ENCODE data around the gene KHDRBS1. TPM values are rescaled to one million over a fixed set of nuclear protein-coding genes. Genes with fewer than 3 reads are reported as not detected.
A peak's percentile ranks its signal among the peaks of the same experiment; 100 is the strongest.

Gene KHDRBS1
- total and polyA plus RNA-seq, 9 of the 15 experiments (the other 6 are each of a cell fraction or from before 2014, with no cell fraction given): 48.4 to 257 (median 114) TPM

GRCh38 chr1:32012709-32013385 lies 821 bp upstream of the KHDRBS1 start (continued):
- TF ChIP-seq TRIM25 (IDR thresholded peaks at IDR 0.05; ENCODE audit: borderline replicate concordance) (peak; percentile 97), ZNF57 (CRISPR knock-in tag; IDR thresholded peaks at IDR 0.05) (no peak), MBD2 (IDR thresholded peaks at IDR 0.05; ENCODE audit: borderline replicate concordance, low read depth) (no peak), ARHGAP35 (IDR thresholded peaks at IDR 0.05; ENCODE audit: partially characterized antibody) (peak; percentile 60), FOXK2 (conservative IDR thresholded peaks at IDR 0.05 in 1 of 2, IDR thresholded peaks at IDR 0.05 in 1 of 2; ENCODE audit: low read depth in 2 of 2) (no peak), PURB (CRISPR knock-in tag; IDR thresholded peaks at IDR 0.05; ENCODE audit: low read depth) (no peak), ZEB2 (IDR thresholded peaks at IDR 0.05) (peak; percentile 75; the same call in 1 of the 2 replicates), SMARCC2 (IDR thresholded peaks at IDR 0.05; ENCODE audit: low read depth) (peak; percentile 45; the same call in 1 of the 2 replicates), ZBTB9 (CRISPR knock-in tag; IDR thresholded peaks at IDR 0.05) (no peak), TAF9B (IDR thresholded peaks at IDR 0.05; ENCODE audit: partially characterized antibody) (peak; percentile 8), TSC22D4 (tag; IDR thresholded peaks at IDR 0.05) (no peak), MEF2D (tag; conservative IDR thresholded peaks at IDR 0.05; ENCODE audit: low read depth) (no peak), RBM25 (IDR thresholded peaks at IDR 0.05; ENCODE audit: low read depth, low read length, severe bottlenecking) (no peak), ZNF175 (CRISPR knock-in tag; IDR thresholded peaks at IDR 0.05; ENCODE audit: low read depth) (0 out of 2 replicates have a peak, but pooled peaks have one; percentile 31), ZNF282 (CRISPR knock-in tag; IDR thresholded peaks at IDR 0.05) (no peak)
- TF ChIP-seq, protein P1, sequence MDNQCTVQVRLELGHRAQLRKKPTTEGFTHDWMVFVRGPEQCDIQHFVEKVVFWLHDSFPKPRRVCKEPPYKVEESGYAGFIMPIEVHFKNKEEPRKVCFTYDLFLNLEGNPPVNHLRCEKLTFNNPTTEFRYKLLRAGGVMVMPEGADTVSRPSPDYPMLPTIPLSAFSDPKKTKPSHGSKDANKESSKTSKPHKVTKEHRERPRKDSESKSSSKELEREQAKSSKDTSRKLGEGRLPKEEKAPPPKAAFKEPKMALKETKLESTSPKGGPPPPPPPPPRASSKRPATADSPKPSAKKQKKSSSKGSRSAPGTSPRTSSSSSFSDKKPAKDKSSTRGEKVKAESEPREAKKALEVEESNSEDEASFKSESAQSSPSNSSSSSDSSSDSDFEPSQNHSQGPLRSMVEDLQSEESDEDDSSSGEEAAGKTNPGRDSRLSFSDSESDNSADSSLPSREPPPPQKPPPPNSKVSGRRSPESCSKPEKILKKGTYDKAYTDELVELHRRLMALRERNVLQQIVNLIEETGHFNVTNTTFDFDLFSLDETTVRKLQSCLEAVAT (IDR thresholded peaks at IDR 0.05): peak; percentile 76 to 89; a peak in 3 of 4 replicates
- TF ChIP-seq, protein P2, sequence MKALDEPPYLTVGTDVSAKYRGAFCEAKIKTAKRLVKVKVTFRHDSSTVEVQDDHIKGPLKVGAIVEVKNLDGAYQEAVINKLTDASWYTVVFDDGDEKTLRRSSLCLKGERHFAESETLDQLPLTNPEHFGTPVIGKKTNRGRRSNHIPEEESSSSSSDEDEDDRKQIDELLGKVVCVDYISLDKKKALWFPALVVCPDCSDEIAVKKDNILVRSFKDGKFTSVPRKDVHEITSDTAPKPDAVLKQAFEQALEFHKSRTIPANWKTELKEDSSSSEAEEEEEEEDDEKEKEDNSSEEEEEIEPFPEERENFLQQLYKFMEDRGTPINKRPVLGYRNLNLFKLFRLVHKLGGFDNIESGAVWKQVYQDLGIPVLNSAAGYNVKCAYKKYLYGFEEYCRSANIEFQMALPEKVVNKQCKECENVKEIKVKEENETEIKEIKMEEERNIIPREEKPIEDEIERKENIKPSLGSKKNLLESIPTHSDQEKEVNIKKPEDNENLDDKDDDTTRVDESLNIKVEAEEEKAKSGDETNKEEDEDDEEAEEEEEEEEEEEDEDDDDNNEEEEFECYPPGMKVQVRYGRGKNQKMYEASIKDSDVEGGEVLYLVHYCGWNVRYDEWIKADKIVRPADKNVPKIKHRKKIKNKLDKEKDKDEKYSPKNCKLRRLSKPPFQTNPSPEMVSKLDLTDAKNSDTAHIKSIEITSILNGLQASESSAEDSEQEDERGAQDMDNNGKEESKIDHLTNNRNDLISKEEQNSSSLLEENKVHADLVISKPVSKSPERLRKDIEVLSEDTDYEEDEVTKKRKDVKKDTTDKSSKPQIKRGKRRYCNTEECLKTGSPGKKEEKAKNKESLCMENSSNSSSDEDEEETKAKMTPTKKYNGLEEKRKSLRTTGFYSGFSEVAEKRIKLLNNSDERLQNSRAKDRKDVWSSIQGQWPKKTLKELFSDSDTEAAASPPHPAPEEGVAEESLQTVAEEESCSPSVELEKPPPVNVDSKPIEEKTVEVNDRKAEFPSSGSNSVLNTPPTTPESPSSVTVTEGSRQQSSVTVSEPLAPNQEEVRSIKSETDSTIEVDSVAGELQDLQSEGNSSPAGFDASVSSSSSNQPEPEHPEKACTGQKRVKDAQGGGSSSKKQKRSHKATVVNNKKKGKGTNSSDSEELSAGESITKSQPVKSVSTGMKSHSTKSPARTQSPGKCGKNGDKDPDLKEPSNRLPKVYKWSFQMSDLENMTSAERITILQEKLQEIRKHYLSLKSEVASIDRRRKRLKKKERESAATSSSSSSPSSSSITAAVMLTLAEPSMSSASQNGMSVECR (CRISPR knock-in tag; IDR thresholded peaks at IDR 0.05): no peak
- TF ChIP-seq, protein P3, sequence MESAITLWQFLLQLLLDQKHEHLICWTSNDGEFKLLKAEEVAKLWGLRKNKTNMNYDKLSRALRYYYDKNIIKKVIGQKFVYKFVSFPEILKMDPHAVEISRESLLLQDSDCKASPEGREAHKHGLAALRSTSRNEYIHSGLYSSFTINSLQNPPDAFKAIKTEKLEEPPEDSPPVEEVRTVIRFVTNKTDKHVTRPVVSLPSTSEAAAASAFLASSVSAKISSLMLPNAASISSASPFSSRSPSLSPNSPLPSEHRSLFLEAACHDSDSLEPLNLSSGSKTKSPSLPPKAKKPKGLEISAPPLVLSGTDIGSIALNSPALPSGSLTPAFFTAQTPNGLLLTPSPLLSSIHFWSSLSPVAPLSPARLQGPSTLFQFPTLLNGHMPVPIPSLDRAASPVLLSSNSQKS (CRISPR knock-in tag; IDR thresholded peaks at IDR 0.05): no peak

All from K562 (cell line).